SU-DHL-6 (cell line): Measurements from ENCODE around the gene GNAO1.

Source experiments
- H2AFZ ChIP-seq: fragments of 200-600 bp; sonication (generic); 2 replicates; pipeline ENCODE4 v1.6.1; 2014; ENCODE audit warnings: low read depth, mild to moderate bottlenecking, moderate library complexity, mixed read lengths, antibody characterized with exemption, low read length; ENCODE audit not compliant: severe bottlenecking
- H3F3A ChIP-seq: fragments of 200-600 bp; shearing (Covaris generic); 2 replicates; pipeline ENCODE4 v1.6.0; 2016; ENCODE audit warnings: antibody characterized with exemption, mild to moderate bottlenecking; ENCODE audit not compliant: insufficient read depth
- H3K27ac ChIP-seq: fragments of 200-600 bp; sonication (generic); 2 replicates; pipeline ENCODE4 v1.5.1; 2016; ENCODE audit warnings: low read depth, mild to moderate bottlenecking, low read length, moderate library complexity, mixed read lengths
- H3K27me3 ChIP-seq: fragments of 200-600 bp; sonication (generic), shearing (Covaris generic); 2 replicates; pipeline ENCODE4 v1.6.0; 2014; ENCODE audit warnings: mild to moderate bottlenecking, low read length
- H3K36me3 ChIP-seq: fragments of 200-600 bp; sonication (generic); 2 replicates; pipeline ENCODE4 v1.6.1; 2014; ENCODE audit warnings: mild to moderate bottlenecking, low read length, mixed read lengths
- H3K4me2 ChIP-seq: fragments of 300-600, 200-600 bp; shearing (Covaris generic), sonication (generic); 2 replicates; pipeline ENCODE4 v1.6.0; 2014; ENCODE audit warnings: low read length, low read depth, mild to moderate bottlenecking; ENCODE audit not compliant: poor library complexity, severe bottlenecking
- H3K4me3 ChIP-seq: fragments of 200-600 bp; sonication (generic); 2 replicates; pipeline ENCODE4 v1.5.1; 2014; ENCODE audit warnings: antibody characterized with exemption, low read length, mild to moderate bottlenecking, mixed read lengths; ENCODE audit not compliant: insufficient read depth, poor library complexity, severe bottlenecking
- H3K79me2 ChIP-seq: fragments of 200-600 bp; sonication (generic); 2 replicates; pipeline ENCODE4 v1.6.1; 2014; ENCODE audit warnings: mild to moderate bottlenecking, low read length, moderate library complexity; ENCODE audit not compliant: insufficient read depth
- H3K9ac ChIP-seq: fragments of 200-600 bp; sonication (generic); 2 replicates; pipeline ENCODE4 v1.7.0; 2014; ENCODE audit warnings: mild to moderate bottlenecking, low read length
- H3K9me2 ChIP-seq: fragments of 200-600 bp; sonication (generic); replicated peaks from 2 replicates; pipeline ENCODE4 v1.6.1; 2014; ENCODE audit warnings: low read length; ENCODE audit not compliant: insufficient read depth
- H3K9me3 ChIP-seq: fragments of 200-600 bp; sonication (generic); 2 replicates; pipeline ENCODE4 v1.6.1; 2014; ENCODE audit warnings: low read length, mixed read lengths; ENCODE audit not compliant: insufficient read depth
- H4K20me1 ChIP-seq: fragments of 200-600 bp; sonication (generic); 2 replicates; pipeline ENCODE4 v1.6.1; 2014; ENCODE audit warnings: low read depth, mild to moderate bottlenecking, antibody characterized with exemption, low read length, moderate library complexity, mixed read lengths
- EZH2phosphoT487 ChIP-seq: fragments of 200-600 bp; sonication (generic), shearing (Covaris generic); conservative IDR thresholded peaks from 2 replicates; pipeline ENCODE4 v1.6.1; 2018; ENCODE audit warnings: mild to moderate bottlenecking, antibody characterized with exemption, low read length, moderate library complexity, mixed read lengths
- TF ChIP-seq, protein P1 (sequence below): fragments of 200-600 bp; sonication (generic); IDR thresholded peaks from one replicate; pipeline ENCODE4 v1.5.1; 2017; ENCODE audit warnings: antibody characterized with exemption, mild to moderate bottlenecking, low read length, moderate library complexity; ENCODE audit not compliant: insufficient read depth, poor library complexity, severe bottlenecking

The GNAO1 gene

DNA sequence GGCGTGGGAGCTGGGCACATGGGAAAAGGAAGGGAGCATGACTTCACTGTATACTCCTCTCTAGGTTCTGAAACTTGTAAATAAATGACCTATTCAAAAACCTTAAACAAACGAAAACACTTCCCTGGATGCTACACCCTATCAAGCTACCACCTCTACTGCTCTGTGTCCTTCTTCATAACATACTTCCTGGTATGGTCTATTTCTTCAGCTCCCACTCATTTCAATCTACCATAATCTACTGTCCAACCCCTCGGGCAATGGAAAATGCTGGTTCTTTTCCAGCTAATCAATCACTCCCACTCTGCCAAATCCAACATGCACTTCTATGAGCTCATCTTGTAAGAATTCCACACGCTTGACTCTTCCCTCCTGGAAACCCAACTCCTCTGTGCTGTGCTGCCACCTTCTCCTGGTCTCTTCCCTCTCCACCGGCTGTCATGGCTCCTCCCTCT is 191.6 kb downstream of the GNAO1 start:
- peaks cover 30% of the 10 kb centered on the region for H3K36me3 ChIP-seq
- peaks cover 6% of the 10 kb centered on the region; the same call in 1 of the 2 replicates for H3K9me3 ChIP-seq
- no peaks in the 10 kb centered on the region for H3K27me3 ChIP-seq
- H4K20me1 ChIP-seq = no peaks in the 10 kb centered on the region; the same call in 1 of the 2 replicates
- no peak overlapping the region for H3K4me3 ChIP-seq
- no peaks in the 10 kb centered on the region for H3K9me2 ChIP-seq
- no peak overlapping the region for H2AFZ ChIP-seq
- H3K4me2 ChIP-seq = no peak overlapping the region
- no peak overlapping the region for H3K27ac ChIP-seq
- no peak for TF ChIP-seq EZH2phosphoT487
- TF ChIP-seq, protein P1, sequence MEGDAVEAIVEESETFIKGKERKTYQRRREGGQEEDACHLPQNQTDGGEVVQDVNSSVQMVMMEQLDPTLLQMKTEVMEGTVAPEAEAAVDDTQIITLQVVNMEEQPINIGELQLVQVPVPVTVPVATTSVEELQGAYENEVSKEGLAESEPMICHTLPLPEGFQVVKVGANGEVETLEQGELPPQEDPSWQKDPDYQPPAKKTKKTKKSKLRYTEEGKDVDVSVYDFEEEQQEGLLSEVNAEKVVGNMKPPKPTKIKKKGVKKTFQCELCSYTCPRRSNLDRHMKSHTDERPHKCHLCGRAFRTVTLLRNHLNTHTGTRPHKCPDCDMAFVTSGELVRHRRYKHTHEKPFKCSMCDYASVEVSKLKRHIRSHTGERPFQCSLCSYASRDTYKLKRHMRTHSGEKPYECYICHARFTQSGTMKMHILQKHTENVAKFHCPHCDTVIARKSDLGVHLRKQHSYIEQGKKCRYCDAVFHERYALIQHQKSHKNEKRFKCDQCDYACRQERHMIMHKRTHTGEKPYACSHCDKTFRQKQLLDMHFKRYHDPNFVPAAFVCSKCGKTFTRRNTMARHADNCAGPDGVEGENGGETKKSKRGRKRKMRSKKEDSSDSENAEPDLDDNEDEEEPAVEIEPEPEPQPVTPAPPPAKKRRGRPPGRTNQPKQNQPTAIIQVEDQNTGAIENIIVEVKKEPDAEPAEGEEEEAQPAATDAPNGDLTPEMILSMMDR = no peak
- H3F3A ChIP-seq = peaks cover 3% of the 10 kb centered on the region; the same call in 1 of the 2 replicates
- 0 out of 2 replicates have a peak, but pooled peaks cover 2% of the 10 kb centered on the region for H3K79me2 ChIP-seq
- H3K9ac ChIP-seq = no peak overlapping the region

DNA sequence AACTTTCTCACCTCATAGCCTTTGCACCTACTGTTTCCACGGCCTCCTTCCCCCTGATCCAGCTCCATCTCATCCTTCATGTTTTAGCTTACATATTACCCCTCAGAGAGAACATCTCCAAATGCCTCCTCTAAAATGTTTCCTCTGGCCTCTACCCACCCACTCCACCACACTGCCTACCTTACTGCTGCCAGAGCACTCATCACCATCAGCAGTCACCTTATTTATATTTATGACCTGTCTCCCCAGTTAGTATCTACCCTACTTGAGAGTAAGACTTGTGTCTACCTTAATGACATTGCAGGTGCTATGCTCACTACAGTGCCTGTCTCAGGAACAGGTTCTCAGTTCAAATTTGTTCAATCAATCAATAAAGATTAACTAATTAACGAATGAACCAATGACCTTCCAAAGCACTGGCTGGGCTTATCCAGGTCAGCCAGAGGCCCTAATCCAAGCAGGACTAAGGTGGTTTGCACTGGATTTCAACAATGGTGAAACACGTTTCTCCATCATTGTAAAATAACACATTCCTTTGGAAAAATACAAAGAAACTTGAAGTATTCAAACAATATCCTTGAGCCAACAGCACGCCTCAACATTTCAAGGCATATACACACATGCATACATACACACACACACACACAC is 192.9 kb downstream of the GNAO1 start:
- H3K4me2 ChIP-seq = no peak overlapping the region
- no peaks in the 10 kb centered on the region for H3K27me3 ChIP-seq
- no peaks in the 10 kb centered on the region for H3K79me2 ChIP-seq
- peaks cover 6% of the 10 kb centered on the region; the same call in 1 of the 2 replicates for H3K9me3 ChIP-seq
- H3K27ac ChIP-seq = no peak overlapping the region
- no peaks in the 10 kb centered on the region for H3F3A ChIP-seq
- TF ChIP-seq EZH2phosphoT487 = no peak
- TF ChIP-seq, protein P1 = no peak
- peaks cover 30% of the 10 kb centered on the region for H3K36me3 ChIP-seq
- H2AFZ ChIP-seq = no peak overlapping the region
- H3K4me3 ChIP-seq = no peak overlapping the region
- H3K9me2 ChIP-seq = no peaks in the 10 kb centered on the region
- no peak overlapping the region for H3K9ac ChIP-seq
- H4K20me1 ChIP-seq = no peaks in the 10 kb centered on the region; the same call in 1 of the 2 replicates

DNA sequence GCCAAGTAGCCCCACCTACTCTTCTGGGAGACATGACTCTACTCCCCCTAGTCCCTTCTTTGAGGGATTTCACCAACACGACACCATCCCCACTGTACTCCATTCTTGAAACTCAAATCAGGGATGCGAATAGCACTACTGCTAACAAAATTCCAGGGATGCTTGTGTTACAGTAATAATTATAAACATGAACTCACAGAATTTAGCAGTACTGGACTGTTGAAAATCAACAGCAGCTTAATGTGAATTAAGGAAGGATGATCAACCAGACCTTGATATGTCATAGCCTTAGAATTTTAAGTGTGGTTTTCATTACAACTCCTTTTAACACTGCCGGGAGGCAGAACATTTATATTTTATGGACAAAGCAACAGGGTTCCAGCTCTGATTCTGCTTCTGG is 196.1 kb downstream of the GNAO1 start:
- Histone ChIP-seq H4K20me1 (no peaks in the 10 kb centered on the region; the same call in 1 of the 2 replicates), H3K79me2 (no peaks in the 10 kb centered on the region), H3K36me3 (peaks cover 17% of the 10 kb centered on the region; the same call in 1 of the 2 replicates), H3K27me3 (no peaks in the 10 kb centered on the region), H3F3A (no peaks in the 10 kb centered on the region), H3K4me3 (no peak overlapping the region), H3K9ac (no peak overlapping the region), H2AFZ (no peak overlapping the region), H3K4me2 (no peak overlapping the region), H3K9me2 (no peaks in the 10 kb centered on the region), H3K27ac (no peak overlapping the region), H3K9me3 (no peaks in the 10 kb centered on the region)
- TF ChIP-seq, protein P1 = no peak
- TF ChIP-seq EZH2phosphoT487 = no peak
